Measurements from ENCODE around the gene ACTRT2. TPM values are rescaled to one million over a fixed set of nuclear protein-coding genes. Genes with fewer than 3 reads are reported as not detected.

The ACTRT2 gene
- total RNA-seq, 1 donor from 2014 or later, result not detected

GRCh38 chr1:3011631-3012455 lies 9.4 kb upstream of the ACTRT2 start:
- Mint-ChIP-seq H3K27me3 (ENCODE audit: unreplicated experiment) (peaks cover 12% of the 10 kb centered on the region), H3K4me3 (ENCODE audit: unreplicated experiment) (no peak overlapping the region), H3K4me1 (ENCODE audit: unreplicated experiment) (no peaks in the 10 kb centered on the region), H3K9me3 (ENCODE audit: unreplicated experiment) (peaks cover 10% of the 10 kb centered on the region), H3K36me3 (ENCODE audit: low read depth, unreplicated experiment) (peaks cover 7% of the 10 kb centered on the region), H3K27ac (ENCODE audit: unreplicated experiment) (no peak overlapping the region)
- no peak for TF ChIP-seq CTCF (IDR thresholded peaks at IDR 0.05; ENCODE audit: unreplicated experiment)
- no peak for DNase-seq (ENCODE audit: low spot score)

GRCh38 chr1:3012456-3013291 lies 8.6 kb upstream of the ACTRT2 start:
- DNase-seq (ENCODE audit: low spot score), result peak; percentile 78
- peak; percentile 97 for TF ChIP-seq CTCF (IDR thresholded peaks at IDR 0.05; ENCODE audit: unreplicated experiment)
- Mint-ChIP-seq H3K4me3 (ENCODE audit: unreplicated experiment) (no peak overlapping the region), H3K27me3 (ENCODE audit: unreplicated experiment) (peaks cover 12% of the 10 kb centered on the region), H3K27ac (ENCODE audit: unreplicated experiment) (no peak overlapping the region), H3K4me1 (ENCODE audit: unreplicated experiment) (no peaks in the 10 kb centered on the region), H3K9me3 (ENCODE audit: unreplicated experiment) (peaks cover 8% of the 10 kb centered on the region), H3K36me3 (ENCODE audit: low read depth, unreplicated experiment) (peaks cover 6% of the 10 kb centered on the region)

- H3K36me3 Mint-ChIP-seq (ENCODE audit: low read depth, unreplicated experiment), result no peaks in the 10 kb centered on the region
- H3K27me3 Mint-ChIP-seq (ENCODE audit: unreplicated experiment), result peaks cover 12% of the 10 kb centered on the region
- no peaks in the 10 kb centered on the region for H3K4me1 Mint-ChIP-seq (ENCODE audit: unreplicated experiment)
- no peak for DNase-seq (ENCODE audit: low spot score)
- no peak overlapping the region for H3K4me3 Mint-ChIP-seq (ENCODE audit: unreplicated experiment)
- peaks cover 2% of the 10 kb centered on the region for H3K9me3 Mint-ChIP-seq (ENCODE audit: unreplicated experiment)
- TF ChIP-seq CTCF (IDR thresholded peaks at IDR 0.05; ENCODE audit: unreplicated experiment), result no peak
- no peak overlapping the region for H3K27ac Mint-ChIP-seq (ENCODE audit: unreplicated experiment)
Measured at GRCh38 chr1:3013371-3014049, 7.8 kb upstream of the ACTRT2 start.

- Mint-ChIP-seq H3K4me1 (ENCODE audit: unreplicated experiment) (no peaks in the 10 kb centered on the region), H3K27ac (ENCODE audit: unreplicated experiment) (no peak overlapping the region), H3K27me3 (ENCODE audit: unreplicated experiment) (peaks cover 15% of the 10 kb centered on the region), H3K36me3 (ENCODE audit: low read depth, unreplicated experiment) (no peaks in the 10 kb centered on the region), H3K4me3 (ENCODE audit: unreplicated experiment) (no peak overlapping the region), H3K9me3 (ENCODE audit: unreplicated experiment) (no peaks in the 10 kb centered on the region)
- TF ChIP-seq CTCF (IDR thresholded peaks at IDR 0.05; ENCODE audit: unreplicated experiment), result no peak
- DNase-seq (ENCODE audit: low spot score), result no peak
Measured at GRCh38 chr1:3014050-3014440, 7.2 kb upstream of the ACTRT2 start.

Data from endothelial cell (in vitro differentiated cells).